H9 (cell line): ENCODE results near the gene SCN5A. TPM values are rescaled to one million over a fixed set of nuclear protein-coding genes. Genes with fewer than 3 reads are reported as not detected.

Source experiments
- DNase-seq: peaks from one replicate; pipeline ENCODE4 v3.0.0-alpha.2; 2017
- H2AFZ ChIP-seq: one replicate; pipeline ENCODE4 v1.6.1; 2013; ENCODE audit warnings: mild to moderate bottlenecking, low read length, control low read depth, moderate library complexity
- H2AK5ac ChIP-seq: 2 replicates; pipeline ENCODE4 v1.6.1; 2013; ENCODE audit warnings: low read length, control low read depth, mixed read lengths; ENCODE audit not compliant: insufficient read length
- H2BK120ac ChIP-seq: one replicate; pipeline ENCODE4 v1.6.1; 2013; ENCODE audit warnings: low read depth, mild to moderate bottlenecking, low read length, control low read depth, inconsistent platforms; ENCODE audit not compliant: poor library complexity, severe bottlenecking
- H2BK12ac ChIP-seq: 2 replicates; pipeline ENCODE4 v1.6.1; 2013; ENCODE audit warnings: low read length, control low read depth, mixed read lengths, low read depth; ENCODE audit not compliant: insufficient read length
- H2BK15ac ChIP-seq: 2 replicates; pipeline ENCODE4 v1.6.1; 2013; ENCODE audit warnings: low read depth, low read length, control low read depth
- H2BK20ac ChIP-seq: one replicate; pipeline ENCODE4 v1.6.1; 2013; ENCODE audit warnings: low read depth, mild to moderate bottlenecking, low read length, control low read depth, inconsistent platforms; ENCODE audit not compliant: poor library complexity, severe bottlenecking
- H2BK5ac ChIP-seq: 2 replicates; pipeline ENCODE4 v1.6.1; 2013; ENCODE audit warnings: low read length, control low read depth, mixed read lengths; ENCODE audit not compliant: insufficient read length
- H3K14ac ChIP-seq: 2 replicates; pipeline ENCODE4 v1.6.1; 2013; ENCODE audit warnings: low read length, control low read depth; ENCODE audit not compliant: insufficient read depth
- H3K18ac ChIP-seq: 2 replicates; pipeline ENCODE4 v1.6.1; 2013; ENCODE audit warnings: low read depth, mild to moderate bottlenecking, mixed read lengths, low read length, control low read depth; ENCODE audit not compliant: insufficient read length
- H3K23ac ChIP-seq: 2 replicates; pipeline ENCODE4 v1.6.1; 2013; ENCODE audit warnings: low read length, control low read depth, mixed read lengths, low read depth; ENCODE audit not compliant: insufficient read length
- H3K23me2 ChIP-seq: 2 replicates; pipeline ENCODE4 v1.6.1; 2013; ENCODE audit warnings: low read depth, mild to moderate bottlenecking, mixed read lengths, low read length, control low read depth; ENCODE audit not compliant: insufficient read length, poor library complexity, severe bottlenecking
- H3K27ac ChIP-seq: 2 replicates; pipeline ENCODE4 v1.5.1; 2013; ENCODE audit warnings: low read length, control low read depth, mixed read lengths, low read depth; ENCODE audit not compliant: insufficient read length
- H3K27me3 ChIP-seq: 2 replicates; pipeline ENCODE4 v1.6.1; 2013; ENCODE audit warnings: low read length, control low read depth, inconsistent platforms; ENCODE audit not compliant: insufficient read depth
- H3K4ac ChIP-seq: 2 replicates; pipeline ENCODE4 v1.6.1; 2013; ENCODE audit warnings: low read depth, mild to moderate bottlenecking, control low read depth, inconsistent platforms, low read length, moderate library complexity
- H3K4me1 ChIP-seq: 2 replicates; pipeline ENCODE4 v1.6.1; 2013; ENCODE audit warnings: low read length, control low read depth, inconsistent platforms; ENCODE audit not compliant: insufficient read depth
- H3K4me2 ChIP-seq: 2 replicates; pipeline ENCODE4 v1.6.1; 2013; ENCODE audit warnings: low read length, control low read depth, mixed read lengths; ENCODE audit not compliant: insufficient read length, insufficient read depth
- H3K56ac ChIP-seq: 2 replicates; pipeline ENCODE4 v1.6.1; 2013; ENCODE audit warnings: low read depth, mild to moderate bottlenecking, mixed read lengths, low read length, control low read depth; ENCODE audit not compliant: insufficient read length
- H3K79me1 ChIP-seq: 2 replicates; pipeline ENCODE4 v1.6.1; 2013; ENCODE audit warnings: low read depth, mild to moderate bottlenecking, moderate library complexity, low read length, control low read depth, inconsistent platforms; ENCODE audit not compliant: insufficient read depth, poor library complexity, severe bottlenecking
- H3K79me2 ChIP-seq: 2 replicates; pipeline ENCODE4 v1.6.1; 2013; ENCODE audit warnings: low read length, control low read depth, inconsistent platforms; ENCODE audit not compliant: insufficient read depth
- H3K9ac ChIP-seq: 2 replicates; pipeline ENCODE4 v1.6.1; 2013; ENCODE audit warnings: low read length, control low read depth, mixed read lengths; ENCODE audit not compliant: insufficient read length; ENCODE audit errors: extremely low read depth
- H3K9me3 ChIP-seq: one replicate; pipeline ENCODE4 v1.6.1; 2013; ENCODE audit warnings: low read depth, low read length, inconsistent platforms; ENCODE audit not compliant: control insufficient read depth
- H3T11ph ChIP-seq: one replicate; pipeline ENCODE4 v1.6.1; 2013; ENCODE audit warnings: mild to moderate bottlenecking, low read length, control low read depth, inconsistent platforms
- H4K20me1 ChIP-seq: one replicate; pipeline ENCODE4 v1.6.1; 2013; ENCODE audit not compliant: control insufficient read depth, insufficient read length, insufficient read depth
- H4K5ac ChIP-seq: 2 replicates; pipeline ENCODE4 v1.6.1; 2013; ENCODE audit warnings: low read depth, mild to moderate bottlenecking, mixed read lengths, low read length, control low read depth; ENCODE audit not compliant: insufficient read length
- H4K8ac ChIP-seq: replicated peaks from 2 replicates; pipeline ENCODE4 v1.6.1; 2013; ENCODE audit warnings: low read length, control low read depth, mixed read lengths, low read depth; ENCODE audit not compliant: insufficient read length
- H4K91ac ChIP-seq: 2 replicates; pipeline ENCODE4 v1.6.1; 2013; ENCODE audit warnings: low read depth, mild to moderate bottlenecking, moderate library complexity, mixed read lengths, low read length, control low read depth; ENCODE audit not compliant: insufficient read length
- H3K27ac Mint-ChIP-seq, 3 experiments: 2 replicates in 2 of 3; 3 replicates in 1 of 3; pipeline ENCODE4 v1.8.0; 2020 to 2021; ENCODE audit warnings: mixed read lengths in 3 of 3, mild to moderate bottlenecking in 1 of 3, moderate library complexity in 1 of 3
- H3K27me3 Mint-ChIP-seq: 2 replicates; pipeline ENCODE4 v1.8.0; 2021; ENCODE audit warnings: low read depth, mild to moderate bottlenecking, moderate library complexity, mixed read lengths
- H3K36me3 Mint-ChIP-seq, 3 experiments: 2 replicates in 2 of 3; 3 replicates in 1 of 3; pipeline ENCODE4 v1.8.0; 2020 to 2021; ENCODE audit warnings: low read depth in 3 of 3, mixed read lengths in 3 of 3; ENCODE audit not compliant: insufficient read depth in 1 of 3
- H3K4me1 Mint-ChIP-seq, 2 experiments: 2 replicates each; pipeline ENCODE4 v1.8.0; 2020; ENCODE audit warnings: mixed read lengths in 2 of 2
- H3K4me3 Mint-ChIP-seq, 2 experiments: 2 replicates in 1 of 2; 3 replicates in 1 of 2; pipeline ENCODE4 v1.8.0; 2020 to 2021; ENCODE audit warnings: mild to moderate bottlenecking in 2 of 2, mixed read lengths in 2 of 2, moderate library complexity in 1 of 2
- H3K9me3 Mint-ChIP-seq, 2 experiments: 2 replicates in 1 of 2; 3 replicates in 1 of 2; pipeline ENCODE4 v1.8.0; 2020; ENCODE audit warnings: mild to moderate bottlenecking in 2 of 2, mixed read lengths in 2 of 2, moderate library complexity in 1 of 2
- WGBS: extraction: QIAGEN DNeasy Blood & Tissue Kit; methylation state at CpG from one replicate; pipeline ENCODE4 v1.1.7; 2013; ENCODE audit warnings: missing lambda C conversion rate, low lambda C conversion rate, mixed read lengths; ENCODE audit not compliant: insufficient read length; ENCODE audit errors: extremely low coverage; 5-methylcytosine and 5-hydroxymethylcytosine counted together
- total RNA-seq: library from RNA; stranded (reverse); gene quantifications from 2 replicates; pipeline ENCODE4 v1.2.1, GENCODE V29; 2021
- TF ChIP-seq, protein P1 (sequence below): fragments of 200-600 bp; sonication (generic); conservative IDR thresholded peaks from 3 replicates; pipeline ENCODE4 v1.8.0; 2021; ENCODE audit warnings: antibody characterized with exemption, mild to moderate bottlenecking

The SCN5A gene
- total RNA-seq, 1 experiment from 2014 or later, result 6.5 TPM

DNA sequence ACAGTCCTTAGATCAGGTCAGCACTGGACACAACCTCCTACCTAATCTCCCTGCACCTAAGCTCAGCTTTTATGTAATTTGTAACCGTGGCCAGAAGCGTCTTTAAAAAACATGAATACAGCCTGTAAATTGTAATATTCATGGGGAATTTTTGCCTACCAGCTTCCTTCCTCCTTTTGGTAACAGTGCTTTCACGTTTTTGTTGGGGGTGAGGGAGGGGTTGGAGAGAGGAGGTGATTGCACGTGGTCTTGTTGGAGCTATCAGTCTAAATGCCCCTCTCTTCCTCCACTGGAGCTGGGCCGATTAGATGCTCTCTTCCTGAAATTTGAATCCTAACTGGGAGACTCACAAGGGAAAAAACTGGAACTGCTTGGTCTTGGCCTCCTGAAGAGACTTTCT lies 35.1 kb upstream of the SCN5A start:
- Mint-ChIP-seq H3K27ac (no peak overlapping the region; a peak in 1 of 7 replicates), H3K27me3 (peaks cover 16% of the 10 kb centered on the region), H3K36me3 (no peaks in the 10 kb centered on the region), H3K4me3 (no peak overlapping the region), H3K4me1 (no peaks in the 10 kb centered on the region), H3K9me3 (no peaks in the 10 kb centered on the region)
- H4K91ac ChIP-seq, result no peak overlapping the region
- H3K56ac ChIP-seq, result no peak overlapping the region
- no peaks in the 10 kb centered on the region for H3K79me2 ChIP-seq
- H2BK12ac ChIP-seq, result no peak overlapping the region
- no peak overlapping the region for H2BK15ac ChIP-seq
- no peaks in the 10 kb centered on the region for H3K9me3 ChIP-seq
- no peak overlapping the region for H2AFZ ChIP-seq
- no peaks in the 10 kb centered on the region for H4K20me1 ChIP-seq
- no peak overlapping the region for H2AK5ac ChIP-seq
- WGBS, result no CpG with 5 or more reads among the region's 5 CpGs
- no peak for DNase-seq
- H3K27me3 ChIP-seq, result no peaks in the 10 kb centered on the region
- H3K4me1 ChIP-seq, result no peaks in the 10 kb centered on the region
- no peak overlapping the region for H3K23ac ChIP-seq
- no peak overlapping the region for H3K9ac ChIP-seq
- no peak overlapping the region for H3K4me2 ChIP-seq
- TF ChIP-seq, protein P1, sequence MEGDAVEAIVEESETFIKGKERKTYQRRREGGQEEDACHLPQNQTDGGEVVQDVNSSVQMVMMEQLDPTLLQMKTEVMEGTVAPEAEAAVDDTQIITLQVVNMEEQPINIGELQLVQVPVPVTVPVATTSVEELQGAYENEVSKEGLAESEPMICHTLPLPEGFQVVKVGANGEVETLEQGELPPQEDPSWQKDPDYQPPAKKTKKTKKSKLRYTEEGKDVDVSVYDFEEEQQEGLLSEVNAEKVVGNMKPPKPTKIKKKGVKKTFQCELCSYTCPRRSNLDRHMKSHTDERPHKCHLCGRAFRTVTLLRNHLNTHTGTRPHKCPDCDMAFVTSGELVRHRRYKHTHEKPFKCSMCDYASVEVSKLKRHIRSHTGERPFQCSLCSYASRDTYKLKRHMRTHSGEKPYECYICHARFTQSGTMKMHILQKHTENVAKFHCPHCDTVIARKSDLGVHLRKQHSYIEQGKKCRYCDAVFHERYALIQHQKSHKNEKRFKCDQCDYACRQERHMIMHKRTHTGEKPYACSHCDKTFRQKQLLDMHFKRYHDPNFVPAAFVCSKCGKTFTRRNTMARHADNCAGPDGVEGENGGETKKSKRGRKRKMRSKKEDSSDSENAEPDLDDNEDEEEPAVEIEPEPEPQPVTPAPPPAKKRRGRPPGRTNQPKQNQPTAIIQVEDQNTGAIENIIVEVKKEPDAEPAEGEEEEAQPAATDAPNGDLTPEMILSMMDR, result no peak
- H3K27ac ChIP-seq, result no peak overlapping the region
- no peak overlapping the region for H2BK120ac ChIP-seq
- H3K23me2 ChIP-seq, result no peaks in the 10 kb centered on the region
- H3K18ac ChIP-seq, result no peak overlapping the region
- H2BK5ac ChIP-seq, result no peak overlapping the region
- no peak overlapping the region for H4K5ac ChIP-seq
- no peak overlapping the region for H2BK20ac ChIP-seq
- H3K79me1 ChIP-seq, result no peaks in the 10 kb centered on the region
- no peak overlapping the region for H3K4ac ChIP-seq
- no peak overlapping the region for H4K8ac ChIP-seq
- H3K14ac ChIP-seq, result no peak overlapping the region
- H3T11ph ChIP-seq, result no peak overlapping the region
